ENCODE data around the gene ZBTB7C.

- TF ChIP-seq CTCF (IDR thresholded peaks at IDR 0.05; ENCODE audit: insufficient read depth, low read length, poor library complexity, severe bottlenecking) (no peak), EZH2phosphoT487 (conservative IDR thresholded peaks at IDR 0.05; ENCODE audit: low read length) (no peak)
These were observed 350.7 kb downstream of the ZBTB7C start for GRCh38 chr18:48058486-48058885.

All from SU-DHL-6 (cell line).